ENCODE measurements around the gene STOX1.

Gene STOX1

GRCh38 chr10:68899186-68899745, 71.9 kb downstream of the STOX1 start:
- Histone ChIP-seq H3K79me2 (ENCODE audit: insufficient read depth, low read length) (peaks cover 31% of the 10 kb centered on the region), H3K27me3 (ENCODE audit: low read length) (no peaks in the 10 kb centered on the region), H3K4me3 (ENCODE audit: insufficient read depth, low read length, poor library complexity, severe bottlenecking) (no peak overlapping the region), H3K4me2 (ENCODE audit: low read depth, low read length, poor library complexity, severe bottlenecking) (no peak overlapping the region), H3F3A (ENCODE audit: insufficient read depth) (peaks cover 11% of the 10 kb centered on the region), H3K27ac (ENCODE audit: low read depth, low read length) (no peak overlapping the region), H3K9me3 (ENCODE audit: insufficient read depth, low read length) (no peaks in the 10 kb centered on the region), H3K9ac (ENCODE audit: low read length) (no peak overlapping the region), H3K36me3 (ENCODE audit: low read length) (no peaks in the 10 kb centered on the region), H2AFZ (ENCODE audit: low read depth, low read length, severe bottlenecking) (no peak overlapping the region), H4K20me1 (ENCODE audit: low read depth, low read length) (no peaks in the 10 kb centered on the region; the same call in 1 of the 2 replicates), H3K9me2 (replicated peaks; ENCODE audit: insufficient read depth, low read length) (no peaks in the 10 kb centered on the region)
- TF ChIP-seq CTCF (IDR thresholded peaks at IDR 0.05; ENCODE audit: insufficient read depth, low read length, poor library complexity, severe bottlenecking) (no peak), EZH2phosphoT487 (conservative IDR thresholded peaks at IDR 0.05; ENCODE audit: low read length) (no peak)

- Histone ChIP-seq H4K20me1 (ENCODE audit: low read depth, low read length) (no peaks in the 10 kb centered on the region; the same call in 1 of the 2 replicates), H3K9ac (ENCODE audit: low read length) (peak overlapping the region; percentile 80), H3K27ac (ENCODE audit: low read depth, low read length) (peak overlapping the region; percentile 65), H3K4me3 (ENCODE audit: insufficient read depth, low read length, poor library complexity, severe bottlenecking) (peak overlapping the region; percentile 61), H3K79me2 (ENCODE audit: insufficient read depth, low read length) (peaks cover 44% of the 10 kb centered on the region), H3K4me2 (ENCODE audit: low read depth, low read length, poor library complexity, severe bottlenecking) (peak overlapping the region; percentile 61), H2AFZ (ENCODE audit: low read depth, low read length, severe bottlenecking) (peak overlapping the region; percentile 97), H3F3A (ENCODE audit: insufficient read depth) (peaks cover 11% of the 10 kb centered on the region), H3K27me3 (ENCODE audit: low read length) (no peaks in the 10 kb centered on the region), H3K9me2 (replicated peaks; ENCODE audit: insufficient read depth, low read length) (no peaks in the 10 kb centered on the region), H3K36me3 (ENCODE audit: low read length) (no peaks in the 10 kb centered on the region), H3K9me3 (ENCODE audit: insufficient read depth, low read length) (no peaks in the 10 kb centered on the region)
- TF ChIP-seq EZH2phosphoT487 (conservative IDR thresholded peaks at IDR 0.05; ENCODE audit: low read length) (no peak), CTCF (IDR thresholded peaks at IDR 0.05; ENCODE audit: insufficient read depth, low read length, poor library complexity, severe bottlenecking) (no peak)
These were observed 73.2 kb downstream of the STOX1 start for GRCh38 chr10:68900427-68901104.

GRCh38 chr10:68901105-68901927, 74.0 kb downstream of the STOX1 start, which contains the start of gene DDX50:
Gene DDX50, plus strand, starts transcription at chr10:68901315. Its CDS starts 70 bp downstream, at chr10:68901385.
- Histone ChIP-seq H3K36me3 (ENCODE audit: low read length) (no peaks in the 10 kb centered on the region), H3K9ac (ENCODE audit: low read length) (peak within 1 kb of the TSS; percentile 80), H3K9me3 (ENCODE audit: insufficient read depth, low read length) (no peaks in the 10 kb centered on the region), H3K27me3 (ENCODE audit: low read length) (no peaks in the 10 kb centered on the region), H2AFZ (ENCODE audit: low read depth, low read length, severe bottlenecking) (peak within 1 kb of the TSS; percentile 97), H3K4me3 (ENCODE audit: insufficient read depth, low read length, poor library complexity, severe bottlenecking) (peak within 1 kb of the TSS; percentile 96), H3K9me2 (replicated peaks; ENCODE audit: insufficient read depth, low read length) (no peaks in the 10 kb centered on the region), H3F3A (ENCODE audit: insufficient read depth) (peaks cover 11% of the 10 kb centered on the region), H3K27ac (ENCODE audit: low read depth, low read length) (peak within 1 kb of the TSS; percentile 65), H3K79me2 (ENCODE audit: insufficient read depth, low read length) (peaks cover 51% of the 10 kb centered on the region), H3K4me2 (ENCODE audit: low read depth, low read length, poor library complexity, severe bottlenecking) (peak within 1 kb of the TSS; percentile 82), H4K20me1 (ENCODE audit: low read depth, low read length) (no peaks in the 10 kb centered on the region; the same call in 1 of the 2 replicates)
- TF ChIP-seq CTCF (IDR thresholded peaks at IDR 0.05; ENCODE audit: insufficient read depth, low read length, poor library complexity, severe bottlenecking) (no peak), EZH2phosphoT487 (conservative IDR thresholded peaks at IDR 0.05; ENCODE audit: low read length) (no peak)

Measured in SU-DHL-6 (cell line).